ENCODE measurements around the gene RHO. TPM values are rescaled to one million over a fixed set of nuclear protein-coding genes. Genes with fewer than 3 reads are reported as not detected.
"Not testable (repeated sequence)": the region's sequence is repeated elsewhere in the genome, so short reads cannot be mapped to it uniquely, and the experiment has no call there.

RHO gene
- total RNA-seq = not detected

- H3K4me1 ChIP-seq = no peaks in the 10 kb centered on the region
- no peak for TF ChIP-seq CTCF (IDR thresholded peaks at IDR 0.05 in 4 of 5, conservative IDR thresholded peaks at IDR 0.05 in 1 of 5)
- no peak for TF ChIP-seq POLR2A (IDR thresholded peaks at IDR 0.05)
- in situ Hi-C loops (cut with MboI; ENCODE audit: low sequenced_read_pairs in 4 of 4) = no loop called here
- intact Hi-C loops (cut with DNase I; ENCODE audit: low total_unique reads) = no loop called here
- H3K27ac ChIP-seq = no peak within 1 kb of the TSS
- no peak within 1 kb of the TSS for H3K4me3 ChIP-seq
- H3K36me3 ChIP-seq = no peaks in the 10 kb centered on the region
- ATAC-seq = no peak
- no peaks in the 10 kb centered on the region for H3K9me3 ChIP-seq
- H3K27me3 ChIP-seq = no peaks in the 10 kb centered on the region
- no peak for DNase-seq
Observed at GRCh38 chr3:129528589-129529100, at the start of gene RHO. RHO (plus strand) TSS chr3:129528639; CDS start chr3:129528734, 95 bp downstream.

- ATAC-seq; DNase-seq; H3K27me3 ChIP-seq; H3K9me3 ChIP-seq; intact Hi-C loops (cut with DNase I; ENCODE audit: low total_unique reads); H3K4me3 ChIP-seq: not testable (repeated sequence)
- peaks cover 10 to 12% of the 10 kb centered on the region in 2 donors for H3K4me1 ChIP-seq
- in situ Hi-C loops (cut with MboI; ENCODE audit: low sequenced_read_pairs in 4 of 4) = loop anchor here in 3 of 4 donors (25.0 kb wide), 2 partner anchors 356 to 456 kb away; no protein-coding TSS in a partner anchor
- peak overlapping the region in 3 of 4 donors; percentile 10 to 38 (median 24) for H3K27ac ChIP-seq
- peaks cover 0 to 23% of the 10 kb centered on the region in 2 donors for H3K36me3 ChIP-seq
Observed at GRCh38 chr3:129481225-129481765, 47.1 kb upstream of the RHO start.

GRCh38 chr3:129481766-129482332 lies 46.6 kb upstream of the RHO start:
- DNase-seq = peak in 1 of 2 donors; percentile 45
- H3K27ac ChIP-seq = peak overlapping the region in 3 of 4 donors; percentile 10 to 38 (median 24)
- H3K9me3 ChIP-seq = no peaks in the 10 kb centered on the region
- H3K4me1 ChIP-seq = peaks cover 15 to 17% of the 10 kb centered on the region in 2 donors
- peaks cover 0 to 23% of the 10 kb centered on the region in 2 donors for H3K36me3 ChIP-seq
- intact Hi-C loops (cut with DNase I; ENCODE audit: low total_unique reads) (no loop called here), in situ Hi-C loops (cut with MboI; ENCODE audit: low sequenced_read_pairs in 4 of 4) (loop anchor here in 3 of 4 donors (25.0 kb wide), 2 partner anchors 355 to 455 kb away; no protein-coding TSS in a partner anchor)
- TF ChIP-seq CTCF (IDR thresholded peaks at IDR 0.05 in 4 of 5, conservative IDR thresholded peaks at IDR 0.05 in 1 of 5) = no peak
- no peak for TF ChIP-seq POLR2A (IDR thresholded peaks at IDR 0.05)
- H3K27me3 ChIP-seq = no peaks in the 10 kb centered on the region
- no peak overlapping the region for H3K4me3 ChIP-seq
- ATAC-seq = no peak

- no peak overlapping the region for H3K4me3 ChIP-seq
- peaks cover 24 to 26% of the 10 kb centered on the region in 2 donors for H3K4me1 ChIP-seq
- H3K36me3 ChIP-seq = peaks cover 0 to 18% of the 10 kb centered on the region in 2 donors
- intact Hi-C loops (cut with DNase I; ENCODE audit: low total_unique reads) (no loop called here), in situ Hi-C loops (cut with MboI; ENCODE audit: low sequenced_read_pairs in 4 of 4) (loop anchor here in 3 of 4 donors (25.0 kb wide), 2 partner anchors 355 to 455 kb away; no protein-coding TSS in a partner anchor)
- no peaks in the 10 kb centered on the region for H3K9me3 ChIP-seq
- DNase-seq (no peak), ATAC-seq (no peak)
- H3K27ac ChIP-seq = peak overlapping the region in 1 of 4 donors; percentile 10
- TF ChIP-seq CTCF (IDR thresholded peaks at IDR 0.05 in 4 of 5, conservative IDR thresholded peaks at IDR 0.05 in 1 of 5) (no peak), POLR2A (IDR thresholded peaks at IDR 0.05) (no peak)
- no peaks in the 10 kb centered on the region for H3K27me3 ChIP-seq
Observed at GRCh38 chr3:129482721-129483120, 45.7 kb upstream of the RHO start.

- peaks cover 28 to 33% of the 10 kb centered on the region in 2 donors for H3K4me1 ChIP-seq
- ATAC-seq (no peak), DNase-seq (no peak)
- H3K9me3 ChIP-seq = no peaks in the 10 kb centered on the region
- TF ChIP-seq CTCF (IDR thresholded peaks at IDR 0.05 in 4 of 5, conservative IDR thresholded peaks at IDR 0.05 in 1 of 5) = no peak
- no peaks in the 10 kb centered on the region for H3K27me3 ChIP-seq
- intact Hi-C loops (cut with DNase I; ENCODE audit: low total_unique reads) = no loop called here
- no peak overlapping the region for H3K27ac ChIP-seq
- in situ Hi-C loops (cut with MboI; ENCODE audit: low sequenced_read_pairs in 4 of 4) = loop anchor here in 3 of 4 donors (25.0 kb wide), 2 partner anchors 353 to 453 kb away; no protein-coding TSS in a partner anchor
- peaks cover 0 to 6% of the 10 kb centered on the region in 2 donors for H3K36me3 ChIP-seq
- no peak overlapping the region for H3K4me3 ChIP-seq
Observed at GRCh38 chr3:129483870-129484269, 44.6 kb upstream of the RHO start.

- ATAC-seq = not testable (repeated sequence)
- peaks cover 36 to 42% of the 10 kb centered on the region in 2 donors for H3K4me1 ChIP-seq
Observed at GRCh38 chr3:129485146-129485545, 43.3 kb upstream of the RHO start.

More at GRCh38 chr3:129485146-129485545, 43.3 kb upstream of the RHO start:
- not testable (repeated sequence) for H3K9me3 ChIP-seq, DNase-seq, H3K27me3 ChIP-seq, H3K36me3 ChIP-seq, H3K4me3 ChIP-seq
- intact Hi-C loops (cut with DNase I; ENCODE audit: low total_unique reads) (loop anchor here (1.0 kb wide), 1 partner anchor 339 kb away; no protein-coding TSS in a partner anchor), in situ Hi-C loops (cut with MboI; ENCODE audit: low sequenced_read_pairs in 4 of 4) (loop anchor here in 3 of 4 donors (25.0 kb wide), 2 partner anchors 352 to 452 kb away; no protein-coding TSS in a partner anchor)
- peak overlapping the region; percentile 60 to 84 (median 70) for H3K27ac ChIP-seq
